ENCODE results near the gene WDSUB1.

WDSUB1 gene

GRCh38 chr2:159265171-159265576, 21.3 kb downstream of the WDSUB1 start:
- DNase-seq, result peak; percentile 40

- no peak for DNase-seq
Observed at GRCh38 chr2:159262904-159263303, 23.6 kb downstream of the WDSUB1 start.

GRCh38 chr2:159262226-159262625, 24.3 kb downstream of the WDSUB1 start:
- DNase-seq, result no peak

GRCh38 chr2:159256159-159256558, 30.3 kb downstream of the WDSUB1 start:
- DNase-seq, result no peak

GRCh38 chr2:159252905-159253304, 33.6 kb downstream of the WDSUB1 start:
- DNase-seq, result no peak

GRCh38 chr2:159251296-159252173, 35.0 kb downstream of the WDSUB1 start:
- no peak for DNase-seq

- DNase-seq, result peak; percentile 56
Observed at GRCh38 chr2:159249990-159250715, 36.4 kb downstream of the WDSUB1 start.

- DNase-seq, result no peak
Observed at GRCh38 chr2:159246325-159246988, 40.0 kb downstream of the WDSUB1 start.

- DNase-seq, result no peak
Observed at GRCh38 chr2:159243529-159243928, 43.0 kb downstream of the WDSUB1 start.

GRCh38 chr2:159234868-159235267, 51.6 kb downstream of the WDSUB1 start:
- no peak for DNase-seq

- DNase-seq, result no peak
Observed at GRCh38 chr2:159232456-159233170, 53.9 kb downstream of the WDSUB1 start.

GRCh38 chr2:159230145-159230877, 56.2 kb downstream of the WDSUB1 start:
- DNase-seq, result no peak

GRCh38 chr2:159229476-159230144, 56.9 kb downstream of the WDSUB1 start:
- no peak for DNase-seq

GRCh38 chr2:159228081-159228581, 58.4 kb downstream of the WDSUB1 start:
- no peak for DNase-seq

- DNase-seq, result no peak
Observed at GRCh38 chr2:159227467-159227866, 59.0 kb downstream of the WDSUB1 start.

- DNase-seq, result peak; percentile 17
Observed at GRCh38 chr2:159226608-159227385, 59.7 kb downstream of the WDSUB1 start.

- DNase-seq, result peak; percentile 16
Observed at GRCh38 chr2:159226059-159226461, 60.4 kb downstream of the WDSUB1 start.

GRCh38 chr2:159225025-159226016, 61.2 kb downstream of the WDSUB1 start:
- DNase-seq, result no peak
